Uterus (tissue), 4 donors: ENCODE data around the gene PCED1B. TPM values are rescaled to one million over a fixed set of nuclear protein-coding genes. Genes with fewer than 3 reads are reported as not detected.
"Not testable (repeated sequence)": the region's sequence is repeated elsewhere in the genome, so short reads cannot be mapped to it uniquely, and the experiment has no call there.

Experiments
- DNase-seq, 2 donors: peaks; one replicate each; pipeline ENCODE4 v3.0.0-alpha.2; 2019 to 2020
- H3K27ac ChIP-seq, 2 donors: fragments of 200-600 bp; sonication (generic); 1 replicate in 1 of 2; 2 replicates in 1 of 2; pipeline ENCODE4 v1.5.1; 2016 to 2018
- H3K27me3 ChIP-seq, 2 donors: fragments of 200-600 bp; sonication (generic); one replicate each; pipeline ENCODE4 v1.5.1; 2018 to 2019; ENCODE audit warnings: control low read depth in 1 of 2
- H3K36me3 ChIP-seq, 2 donors: fragments of 200-600 bp; sonication (generic); one replicate each; pipeline ENCODE4 v1.5.1; 2019; ENCODE audit warnings: control low read depth in 1 of 2
- H3K4me1 ChIP-seq, 2 donors: fragments of 200-600 bp; sonication (generic); one replicate each; pipeline ENCODE4 v1.5.1; 2018 to 2019; ENCODE audit warnings: control low read depth in 1 of 2
- H3K4me3 ChIP-seq, 2 donors: fragments of 200-600 bp; sonication (generic); 1 replicate in 1 of 2; 2 replicates in 1 of 2; pipeline ENCODE4 v1.5.1; 2018 to 2019; ENCODE audit warnings: mild to moderate bottlenecking in 1 of 2
- H3K9me3 ChIP-seq, 2 donors: fragments of 200-600 bp; sonication (generic); one replicate each; pipeline ENCODE4 v1.5.1; 2019; ENCODE audit warnings: control low read depth in 1 of 2
- POLR2A ChIP-seq, 2 donors: fragments of 450-650 bp; IDR thresholded peaks; one replicate each; pipeline ENCODE4 v1.6.1; 2016; ENCODE audit warnings: antibody characterized with exemption in 2 of 2, mild to moderate bottlenecking in 1 of 2, moderate library complexity in 1 of 2
- intact Hi-C: fragments of 100-400 bp; cut with DNase I; formaldehyde crosslinking; loops from one replicate; pipeline ENCODE4 v1.15.1; 2023; ENCODE audit warnings: low total_unique reads
- total RNA-seq, 4 donors: library from RNA; depleted of rRNA in 3 of 4; stranded (reverse); fragments of >200 nt in 3 of 4; gene quantifications; one replicate each; pipeline versions ENCODE4 v1.1.0 to v1.2.4, GENCODE V29; 2014 to 2023
- TF ChIP-seq, protein P1 (sequence below), 4 experiments: fragments of 200-600 bp in 2 of 4; fragments of 450-650 bp in 2 of 4; sonication (generic) in 2 of 4; IDR thresholded peaks; one replicate each; pipeline ENCODE4 v1.5.1; 2016 to 2019; ENCODE audit warnings: antibody characterized with exemption in 4 of 4, mild to moderate bottlenecking in 2 of 4, moderate library complexity in 1 of 4
- donor health status: DM: yes; HTN: yes; CAD: no.

Gene PCED1B
- total RNA-seq, 4 donors from 2014 or later, result 1.0 to 46.6 (median 13.0) TPM

DNA sequence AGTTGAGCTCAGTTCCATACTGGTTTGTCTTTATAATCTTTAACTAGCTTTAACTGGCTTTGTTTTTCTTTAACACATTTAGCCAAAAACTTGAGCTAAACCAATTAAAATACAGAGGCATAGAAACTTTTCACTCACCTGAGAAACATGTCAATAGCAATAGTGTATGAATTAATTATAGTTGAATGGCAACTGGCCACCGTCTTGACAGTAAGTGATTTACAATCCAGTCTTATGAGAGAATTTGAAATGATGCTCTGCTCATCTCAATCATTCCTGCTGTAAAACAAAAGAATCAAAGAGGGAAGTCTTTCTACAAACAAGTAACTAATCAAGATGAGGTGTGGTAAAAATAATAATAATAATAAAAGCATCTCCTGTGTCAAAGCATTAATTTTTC lies 86.9 kb downstream of the PCED1B start:
- no peak for DNase-seq
- H3K27me3 ChIP-seq, result no peaks in the 10 kb centered on the region
- H3K4me1 ChIP-seq, result no peaks in the 10 kb centered on the region
- no peaks in the 10 kb centered on the region for H3K9me3 ChIP-seq
- H3K27ac ChIP-seq, result no peak overlapping the region
- TF ChIP-seq, protein P1, sequence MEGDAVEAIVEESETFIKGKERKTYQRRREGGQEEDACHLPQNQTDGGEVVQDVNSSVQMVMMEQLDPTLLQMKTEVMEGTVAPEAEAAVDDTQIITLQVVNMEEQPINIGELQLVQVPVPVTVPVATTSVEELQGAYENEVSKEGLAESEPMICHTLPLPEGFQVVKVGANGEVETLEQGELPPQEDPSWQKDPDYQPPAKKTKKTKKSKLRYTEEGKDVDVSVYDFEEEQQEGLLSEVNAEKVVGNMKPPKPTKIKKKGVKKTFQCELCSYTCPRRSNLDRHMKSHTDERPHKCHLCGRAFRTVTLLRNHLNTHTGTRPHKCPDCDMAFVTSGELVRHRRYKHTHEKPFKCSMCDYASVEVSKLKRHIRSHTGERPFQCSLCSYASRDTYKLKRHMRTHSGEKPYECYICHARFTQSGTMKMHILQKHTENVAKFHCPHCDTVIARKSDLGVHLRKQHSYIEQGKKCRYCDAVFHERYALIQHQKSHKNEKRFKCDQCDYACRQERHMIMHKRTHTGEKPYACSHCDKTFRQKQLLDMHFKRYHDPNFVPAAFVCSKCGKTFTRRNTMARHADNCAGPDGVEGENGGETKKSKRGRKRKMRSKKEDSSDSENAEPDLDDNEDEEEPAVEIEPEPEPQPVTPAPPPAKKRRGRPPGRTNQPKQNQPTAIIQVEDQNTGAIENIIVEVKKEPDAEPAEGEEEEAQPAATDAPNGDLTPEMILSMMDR (IDR thresholded peaks at IDR 0.05), result no peak
- TF ChIP-seq POLR2A (IDR thresholded peaks at IDR 0.05), result no peak
- intact Hi-C loops, result no loop called here
- H3K4me3 ChIP-seq, result no peak overlapping the region
- H3K36me3 ChIP-seq, result no peaks in the 10 kb centered on the region

DNA sequence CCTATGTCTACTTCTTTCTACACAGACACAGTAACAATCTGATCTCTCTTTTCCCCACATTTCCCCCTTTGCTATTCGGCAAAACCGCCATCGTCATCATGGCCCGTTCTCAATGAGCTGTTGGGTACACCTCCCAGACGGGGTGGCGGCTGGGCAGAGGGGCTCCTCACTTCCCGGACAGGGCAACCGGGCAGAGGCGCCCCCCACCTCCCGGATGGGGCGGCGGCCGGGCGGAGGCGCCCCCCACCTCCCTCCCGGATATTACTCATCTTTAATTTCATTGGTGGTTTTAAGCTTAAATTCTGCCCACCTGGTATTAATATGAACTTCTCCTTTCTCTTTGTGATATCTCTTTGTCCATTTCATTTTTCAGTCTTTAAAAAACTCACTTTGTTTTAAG lies 90.9 kb downstream of the PCED1B start:
- H3K4me3 ChIP-seq, result not testable (repeated sequence)

DNA sequence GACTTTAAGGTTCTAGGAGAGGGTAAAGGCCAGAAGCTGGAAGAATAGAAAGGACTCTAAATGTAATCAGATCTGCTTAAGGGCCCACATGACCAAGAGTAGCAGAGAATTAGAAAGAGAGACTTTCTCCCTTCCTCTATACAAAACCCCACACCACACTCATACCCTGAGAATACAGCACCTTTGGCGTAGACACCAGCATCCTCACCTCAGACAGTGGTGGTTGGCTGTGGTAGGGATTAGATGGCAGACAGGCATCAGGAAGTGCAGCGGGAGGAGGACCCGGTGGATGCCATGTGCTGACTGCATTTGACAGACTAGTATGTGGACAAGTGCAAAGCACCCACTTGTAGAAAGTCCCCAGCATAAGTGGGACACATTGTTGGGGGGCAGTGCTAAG lies 98.6 kb downstream of the PCED1B start:
- H3K36me3 ChIP-seq, result no peaks in the 10 kb centered on the region
- H3K9me3 ChIP-seq, result no peaks in the 10 kb centered on the region
- DNase-seq, result no peak
- H3K4me3 ChIP-seq, result no peak overlapping the region
- H3K27me3 ChIP-seq, result no peaks in the 10 kb centered on the region
- no peaks in the 10 kb centered on the region for H3K4me1 ChIP-seq
- H3K27ac ChIP-seq, result no peak overlapping the region
- TF ChIP-seq, protein P1 (IDR thresholded peaks at IDR 0.05), result no peak
- TF ChIP-seq POLR2A (IDR thresholded peaks at IDR 0.05), result no peak
- intact Hi-C loops, result no loop called here

More for the DNA sequence above, 90.9 kb downstream of the PCED1B start:
- H3K4me1 ChIP-seq, H3K27ac ChIP-seq, H3K27me3 ChIP-seq, DNase-seq, H3K36me3 ChIP-seq, intact Hi-C loops, H3K9me3 ChIP-seq: not testable (repeated sequence)

DNA sequence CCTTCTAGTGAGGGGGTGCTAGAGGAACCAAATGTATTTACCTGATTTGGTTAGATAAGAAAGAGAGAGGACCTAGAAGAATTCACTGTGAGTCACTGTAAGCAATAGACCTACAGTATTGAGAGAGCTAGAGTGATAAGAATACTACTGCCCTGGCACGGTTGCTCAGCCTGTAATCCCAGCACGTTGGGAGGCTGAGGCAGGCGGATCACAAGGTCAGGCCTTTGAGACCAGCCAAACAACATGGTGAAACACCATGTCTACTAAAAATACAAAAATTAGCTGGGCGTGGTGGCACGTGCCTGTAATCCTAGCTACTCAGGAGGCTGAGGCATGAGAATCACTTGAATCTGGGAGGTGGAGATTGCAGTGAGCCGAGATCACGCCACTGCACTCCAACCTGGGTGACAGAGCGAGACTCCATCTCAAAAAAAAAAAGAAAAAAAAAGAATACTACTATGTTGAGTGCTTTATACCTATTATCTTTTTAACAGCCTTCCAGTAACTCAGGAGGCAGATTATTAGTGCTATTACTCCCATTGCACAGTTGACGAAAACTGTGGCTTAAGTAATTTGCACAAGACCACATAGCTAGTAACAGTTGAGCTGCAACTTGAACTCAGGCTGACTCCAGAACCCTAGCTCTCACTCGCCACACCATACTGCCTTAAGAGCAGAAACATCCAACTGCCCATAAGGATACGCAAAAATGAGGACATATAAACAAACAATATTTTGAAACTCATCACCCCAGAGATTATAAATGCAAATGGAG lies 102.9 kb downstream of the PCED1B start:
- intact Hi-C loops, DNase-seq, H3K27me3 ChIP-seq: not testable (repeated sequence)

DNA sequence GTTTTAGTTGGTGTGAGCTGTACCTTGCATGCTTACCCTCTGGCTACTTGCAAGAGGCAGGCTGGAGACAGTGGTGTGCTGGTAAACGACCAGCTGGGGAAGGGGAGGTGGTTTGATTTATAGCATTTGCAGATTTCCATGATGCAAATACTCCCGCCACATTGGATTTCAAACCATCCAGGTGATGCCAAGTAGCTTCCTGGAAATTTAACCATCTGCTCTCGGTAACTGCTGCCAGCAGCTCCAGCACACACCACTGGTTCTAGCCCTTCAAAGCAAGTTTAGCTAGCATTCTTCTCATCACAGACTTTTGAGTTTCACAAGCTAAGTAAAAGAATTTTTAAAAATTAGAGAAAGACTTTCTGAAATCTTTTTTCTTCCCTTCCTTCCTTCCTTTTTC lies 104.8 kb downstream of the PCED1B start:
- DNase-seq, result no peak

More for the DNA sequence above, 102.9 kb downstream of the PCED1B start:
- H3K4me1 ChIP-seq, H3K36me3 ChIP-seq, H3K9me3 ChIP-seq, H3K4me3 ChIP-seq: not testable (repeated sequence)
- H3K27ac ChIP-seq, result peak overlapping the region in 1 of 2 donors; percentile 8

DNA sequence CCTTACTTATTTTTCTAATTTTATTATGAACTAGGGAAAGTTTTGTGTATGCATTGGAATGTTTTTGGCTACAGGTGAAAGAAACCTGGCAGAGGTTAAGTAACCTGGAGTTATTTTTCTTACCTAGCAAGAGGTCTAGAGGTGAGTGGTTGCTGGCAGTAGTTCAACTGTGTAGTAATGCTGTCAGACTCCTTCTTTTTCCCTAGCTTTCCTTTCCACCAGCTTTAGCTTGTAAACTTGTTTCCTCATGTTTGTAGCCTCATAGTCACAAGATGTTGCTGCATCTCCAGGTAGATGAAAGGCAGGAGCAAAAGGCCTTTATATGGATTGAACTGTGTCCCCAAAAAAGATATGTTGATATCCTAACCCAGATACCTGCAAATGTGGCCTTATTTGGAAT lies 105.4 kb downstream of the PCED1B start:
- Histone ChIP-seq H3K4me1 (peaks cover 5 to 7% of the 10 kb centered on the region in 2 donors), H3K9me3 (no peaks in the 10 kb centered on the region), H3K4me3 (no peak overlapping the region), H3K27me3 (no peaks in the 10 kb centered on the region), H3K36me3 (no peaks in the 10 kb centered on the region), H3K27ac (no peak overlapping the region)
- TF ChIP-seq, protein P1 (IDR thresholded peaks at IDR 0.05), result no peak
- no peak for TF ChIP-seq POLR2A (IDR thresholded peaks at IDR 0.05)
- no peak for DNase-seq
- intact Hi-C loops, result no loop called here

More for the DNA sequence above, 104.8 kb downstream of the PCED1B start:
- intact Hi-C loops, result no loop called here
- Histone ChIP-seq H3K36me3 (no peaks in the 10 kb centered on the region), H3K9me3 (no peaks in the 10 kb centered on the region), H3K4me1 (peaks cover 4 to 5% of the 10 kb centered on the region in 2 donors), H3K27ac (no peak overlapping the region), H3K4me3 (no peak overlapping the region), H3K27me3 (no peaks in the 10 kb centered on the region)
- TF ChIP-seq, protein P1 (IDR thresholded peaks at IDR 0.05), result no peak
- no peak for TF ChIP-seq POLR2A (IDR thresholded peaks at IDR 0.05)
